ENCODE data around the gene MCF2L2.

The MCF2L2 gene

DNA sequence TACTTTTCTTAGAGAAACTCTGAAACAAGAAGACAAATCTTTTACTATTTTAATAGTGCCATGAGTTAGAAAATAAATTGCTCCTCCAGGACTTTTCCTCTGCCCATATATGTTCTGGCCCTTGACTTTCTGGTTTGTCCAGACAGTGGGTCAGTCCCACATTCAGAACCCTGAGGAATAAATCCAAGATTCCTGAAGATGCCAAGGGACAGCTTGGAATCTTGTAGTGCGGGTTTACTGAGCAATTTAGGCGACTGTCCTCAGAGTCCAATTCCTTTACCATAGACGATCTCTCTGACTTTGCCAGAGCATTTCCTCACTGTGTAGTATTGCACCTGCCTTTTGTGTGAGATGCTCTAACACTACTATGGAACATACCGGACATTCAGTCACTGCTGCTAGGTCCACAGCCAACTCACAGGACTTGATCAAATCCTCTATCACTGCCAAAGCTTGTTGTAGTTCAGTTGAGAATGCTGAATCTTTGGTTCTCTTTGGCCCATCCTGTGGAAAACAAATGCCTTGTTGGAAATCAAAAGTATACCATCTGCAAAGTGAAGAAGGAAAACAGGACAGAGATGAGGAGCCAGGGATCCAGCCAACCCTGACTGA, 212.7 kb downstream of the MCF2L2 start:
- H3K4me1 ChIP-seq (ENCODE audit: control insufficient read depth in 1 of 2, insufficient read depth in 1 of 2, low read depth in 1 of 2, low read length in 1 of 2) = peaks cover 27 to 29% of the 10 kb centered on the region in 2 experiments

DNA sequence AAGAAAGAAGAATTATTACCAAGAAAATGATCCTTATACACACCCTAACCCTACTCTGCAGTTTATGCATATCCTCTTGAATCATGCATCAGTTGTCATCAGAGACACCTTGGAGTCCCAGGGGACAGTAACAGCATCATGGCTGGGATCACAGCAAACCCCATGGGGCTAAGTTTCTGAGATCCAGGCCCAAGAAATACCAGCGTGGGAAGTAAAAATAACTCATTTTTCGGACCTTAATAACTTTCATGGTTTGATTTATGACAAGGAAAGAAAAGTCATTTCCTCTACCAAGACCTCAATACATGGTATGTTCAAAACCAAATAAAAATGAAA, 214.2 kb downstream of the MCF2L2 start:
- H3K4me3 ChIP-seq (ENCODE audit: low read depth in 1 of 2, low read length in 1 of 2) = no peak overlapping the region
- H3K27me3 ChIP-seq = no peaks in the 10 kb centered on the region
- no peak overlapping the region for H3K27ac ChIP-seq
- H3K9me3 ChIP-seq = no peaks in the 10 kb centered on the region
- H3K36me3 ChIP-seq = no peaks in the 10 kb centered on the region
- H3K4me1 ChIP-seq (ENCODE audit: control insufficient read depth in 1 of 2, insufficient read depth in 1 of 2, low read depth in 1 of 2, low read length in 1 of 2) = peaks cover 42 to 43% of the 10 kb centered on the region in 2 experiments
- no peak for TF ChIP-seq CTCF (IDR thresholded peaks at IDR 0.05)

More for the DNA sequence above, 212.7 kb downstream of the MCF2L2 start:
- Histone ChIP-seq H3K36me3 (no peaks in the 10 kb centered on the region), H3K4me3 (ENCODE audit: low read depth in 1 of 2, low read length in 1 of 2) (no peak overlapping the region), H3K9me3 (no peaks in the 10 kb centered on the region), H3K27ac (no peak overlapping the region), H3K27me3 (no peaks in the 10 kb centered on the region)
- TF ChIP-seq CTCF (IDR thresholded peaks at IDR 0.05) = no peak

- TF ChIP-seq CTCF (IDR thresholded peaks at IDR 0.05) = no peak
- H3K9me3 ChIP-seq = no peaks in the 10 kb centered on the region
- peak overlapping the region; percentile 98 for H3K27ac ChIP-seq
- no peak overlapping the region for H3K4me3 ChIP-seq (ENCODE audit: low read depth in 1 of 2, low read length in 1 of 2)
- H3K4me1 ChIP-seq (ENCODE audit: control insufficient read depth in 1 of 2, insufficient read depth in 1 of 2, low read depth in 1 of 2, low read length in 1 of 2) = peaks cover 43 to 45% of the 10 kb centered on the region in 2 experiments
- H3K36me3 ChIP-seq = no peaks in the 10 kb centered on the region
- H3K27me3 ChIP-seq = no peaks in the 10 kb centered on the region
Measured at GRCh38 chr3:183213415-183214276, 214.8 kb downstream of the MCF2L2 start.

GRCh38 chr3:183212565-183212964, 215.9 kb downstream of the MCF2L2 start:
- Histone ChIP-seq H3K4me1 (ENCODE audit: control insufficient read depth in 1 of 2, insufficient read depth in 1 of 2, low read depth in 1 of 2, low read length in 1 of 2) (peaks cover 45% of the 10 kb centered on the region in 2 experiments), H3K9me3 (no peaks in the 10 kb centered on the region), H3K36me3 (no peaks in the 10 kb centered on the region), H3K4me3 (ENCODE audit: low read depth in 1 of 2, low read length in 1 of 2) (peak overlapping the region; percentile 56 to 67), H3K27ac (peak overlapping the region; percentile 98), H3K27me3 (no peaks in the 10 kb centered on the region)
- TF ChIP-seq CTCF (IDR thresholded peaks at IDR 0.05) = peak; percentile 59

DNA sequence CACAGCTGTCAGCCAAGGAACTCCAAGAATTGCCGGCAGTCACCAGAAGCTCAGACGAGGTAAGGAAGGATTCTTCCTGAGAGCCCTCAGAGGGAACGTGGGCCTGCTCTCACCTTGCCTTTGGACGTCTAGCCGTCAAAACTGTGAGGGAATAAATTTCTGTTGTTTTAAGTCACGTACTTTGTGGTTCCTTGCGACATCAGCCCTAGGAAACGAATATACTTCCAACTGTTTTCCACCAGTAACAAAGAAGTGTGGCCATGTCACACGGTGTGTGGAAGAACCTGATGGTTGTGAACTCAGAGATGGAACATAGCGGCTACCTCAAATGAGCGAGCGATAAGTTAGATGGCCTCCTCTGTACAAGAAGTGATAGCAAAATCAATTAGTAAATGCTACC, 216.3 kb downstream of the MCF2L2 start:
- Histone ChIP-seq H3K27ac (peak overlapping the region; percentile 98), H3K9me3 (no peaks in the 10 kb centered on the region), H3K4me1 (ENCODE audit: control insufficient read depth in 1 of 2, insufficient read depth in 1 of 2, low read depth in 1 of 2, low read length in 1 of 2) (peaks cover 50% of the 10 kb centered on the region in 2 experiments), H3K36me3 (no peaks in the 10 kb centered on the region), H3K27me3 (no peaks in the 10 kb centered on the region), H3K4me3 (ENCODE audit: low read depth in 1 of 2, low read length in 1 of 2) (peak overlapping the region; percentile 56 to 67)
- no peak for TF ChIP-seq CTCF (IDR thresholded peaks at IDR 0.05)
